Measurements from ENCODE around the gene FER.
"Not testable (repeated sequence)": the region's sequence is repeated elsewhere in the genome, so short reads cannot be mapped to it uniquely, and the experiment has no call there.

FER gene

GRCh38 chr5:108898707-108899106, 151.0 kb downstream of the FER start:
- no peak for DNase-seq

GRCh38 chr5:108899244-108899643, 151.5 kb downstream of the FER start:
- not testable (repeated sequence) for DNase-seq

- no peak for DNase-seq
These were observed 153.0 kb downstream of the FER start for GRCh38 chr5:108900668-108901067.

GRCh38 chr5:108905805-108906204, 158.1 kb downstream of the FER start:
- DNase-seq: no peak

GRCh38 chr5:108910627-108911026, 162.9 kb downstream of the FER start:
- no peak for DNase-seq

- no peak for DNase-seq
These were observed 163.4 kb downstream of the FER start for GRCh38 chr5:108911055-108911454.

- DNase-seq: no peak
These were observed 169.9 kb downstream of the FER start for GRCh38 chr5:108917596-108917995.

- DNase-seq: peak; percentile 28
These were observed 172.1 kb downstream of the FER start for GRCh38 chr5:108919591-108920326.

- no peak for DNase-seq
These were observed 176.8 kb downstream of the FER start for GRCh38 chr5:108924457-108924961.

GRCh38 chr5:108925073-108925472, 177.4 kb downstream of the FER start:
- DNase-seq: no peak

GRCh38 chr5:108930107-108930506, 182.4 kb downstream of the FER start:
- no peak for DNase-seq

GRCh38 chr5:108935611-108936010, 187.9 kb downstream of the FER start:
- DNase-seq: no peak

- no peak for DNase-seq
These were observed 189.5 kb downstream of the FER start for GRCh38 chr5:108937221-108937620.

- no peak for DNase-seq
These were observed 192.8 kb downstream of the FER start for GRCh38 chr5:108940506-108940905.

GRCh38 chr5:108941746-108942145, 194.0 kb downstream of the FER start:
- DNase-seq: no peak

- no peak for DNase-seq
These were observed 195.0 kb downstream of the FER start for GRCh38 chr5:108942701-108943100.

- DNase-seq: no peak
These were observed 197.4 kb downstream of the FER start for GRCh38 chr5:108945094-108945493.

GRCh38 chr5:108946008-108946407, 198.3 kb downstream of the FER start:
- DNase-seq: no peak

- DNase-seq: no peak
These were observed 199.5 kb downstream of the FER start for GRCh38 chr5:108947164-108947563.

- DNase-seq: no peak
These were observed 202.6 kb downstream of the FER start for GRCh38 chr5:108950276-108950675.

GRCh38 chr5:108953940-108954339, 206.2 kb downstream of the FER start:
- DNase-seq: no peak

GRCh38 chr5:108957333-108957732, 209.6 kb downstream of the FER start:
- no peak for DNase-seq

GRCh38 chr5:108966910-108967309, 219.2 kb downstream of the FER start:
- no peak for DNase-seq

GRCh38 chr5:108974594-108974993, 226.9 kb downstream of the FER start:
- DNase-seq: no peak

- DNase-seq: no peak
These were observed 228.0 kb downstream of the FER start for GRCh38 chr5:108975697-108976096.
